Endothelial cell of umbilical vein (primary cell): Measurements from ENCODE around the gene PHF12. TPM values are rescaled to one million over a fixed set of nuclear protein-coding genes. Genes with fewer than 3 reads are reported as not detected.

Experiments
- BruUV-seq: library from RNA; stranded (reverse); fragments of 400-500 nt; replicated peaks from 2 replicates; lab custom pipeline; 2021; lab: Mats Ljungman, UMichigan
- CTCF ChIA-PET: fragments of 300-600, 350-600 bp; sonication (Branson Sonifier 250); formaldehyde crosslinking; loops from one replicate; lab custom pipeline; 2021; ENCODE audit warnings: antibody characterized with exemption, inconsistent platforms; lab: Charles Lee
- POLR2A ChIA-PET: fragments of 300-600, 350-600 bp; sonication (Branson Sonifier 250); formaldehyde crosslinking; loops from one replicate; lab custom pipeline; 2021; ENCODE audit warnings: antibody characterized with exemption, inconsistent platforms; lab: Charles Lee
- DNase-seq: peaks from one replicate; pipeline ENCODE4 v3.0.0-alpha.2; 2011; ENCODE audit warnings: low read depth, low spot score
- FAIRE-seq: peaks from 2 replicates; lab custom pipeline; 2011; peaks lifted over from hg19 to GRCh38; lab: Jason Lieb, UNC
- H2AFZ ChIP-seq: 2 replicates; pipeline ENCODE4 v1.6.0; 2012; ENCODE audit warnings: low read depth, low read length, control low read depth, inconsistent platforms
- H3K27ac ChIP-seq: 2 replicates; pipeline ENCODE4 v1.5.1; 2011; ENCODE audit warnings: low read depth, mild to moderate bottlenecking, control low read depth, low read length, moderate library complexity; ENCODE audit not compliant: insufficient read depth
- H3K27me3 ChIP-seq, 2 experiments: 2 replicates each; pipeline versions ENCODE4 v1.6.0 to v1.6.1; 2011; ENCODE audit warnings: low read length in 2 of 2, mixed read lengths in 1 of 2; ENCODE audit not compliant: control insufficient read depth in 2 of 2, insufficient read depth in 2 of 2
- H3K36me3 ChIP-seq, 2 experiments: 2 replicates in 1 of 2; 3 replicates in 1 of 2; pipeline ENCODE4 v1.5.1; 2011; ENCODE audit warnings: low read length in 2 of 2, mild to moderate bottlenecking in 1 of 2, moderate library complexity in 1 of 2; ENCODE audit not compliant: control insufficient read depth in 2 of 2, insufficient read depth in 2 of 2; ENCODE audit errors: extremely low read depth in 1 of 2
- H3K4me1 ChIP-seq: 3 replicates; pipeline ENCODE4 v1.5.1; 2011; ENCODE audit warnings: mild to moderate bottlenecking, low read length; ENCODE audit not compliant: control insufficient read depth, insufficient read depth; ENCODE audit errors: extremely low read depth
- H3K4me2 ChIP-seq: 2 replicates; pipeline ENCODE4 v1.6.1; 2011; ENCODE audit warnings: low read length, control low read depth, mixed read lengths; ENCODE audit not compliant: insufficient read depth
- H3K4me3 ChIP-seq, 3 experiments: fragments of 200-600 bp in 1 of 3; sonication (generic), shearing (Covaris generic) in 1 of 3; replicated peaks in 1 of 3; 2 replicates each; pipeline ENCODE4 v1.5.1; 2011 to 2016; ENCODE audit warnings: control low read depth in 3 of 3, low read length in 3 of 3, mild to moderate bottlenecking in 2 of 3, inconsistent platforms in 1 of 3, low read depth in 1 of 3, moderate library complexity in 1 of 3; ENCODE audit not compliant: insufficient read depth in 1 of 3
- H3K79me2 ChIP-seq: 2 replicates; pipeline ENCODE4 v1.6.0; 2012; ENCODE audit warnings: low read length, inconsistent platforms; ENCODE audit not compliant: control insufficient read depth, insufficient read depth
- H3K9ac ChIP-seq: replicated peaks from 2 replicates; pipeline ENCODE3; 2011; ENCODE audit warnings: low read length, control low read depth; ENCODE audit not compliant: insufficient read depth; ENCODE audit errors: extremely low read depth
- H3K9me1 ChIP-seq: replicated peaks from 3 replicates; pipeline ENCODE4 v1.6.0; 2011; ENCODE audit warnings: mild to moderate bottlenecking, low read length; ENCODE audit not compliant: control insufficient read depth, insufficient read depth; ENCODE audit errors: extremely low read depth
- H3K9me3 ChIP-seq: replicated peaks from 2 replicates; pipeline ENCODE4 v1.5.1; 2012; ENCODE audit warnings: low read length, inconsistent platforms; ENCODE audit not compliant: control insufficient read depth, insufficient read depth
- H4K20me1 ChIP-seq: replicated peaks from 2 replicates; pipeline ENCODE3; 2011; ENCODE audit warnings: mild to moderate bottlenecking, low read length; ENCODE audit not compliant: control insufficient read depth, insufficient read depth; ENCODE audit errors: extremely low read depth
- CTCF ChIP-seq, 2 donors: IDR thresholded peaks; 1 replicate in 1 of 2; 2 replicates in 1 of 2; pipeline ENCODE4 v1.5.1; 2011; ENCODE audit warnings: low read length in 2 of 2, mild to moderate bottlenecking in 2 of 2, moderate library complexity in 2 of 2, control low read depth in 1 of 2, inconsistent platforms in 1 of 2, low read depth in 1 of 2; ENCODE audit not compliant: insufficient read depth in 1 of 2; ENCODE audit errors: extremely low read depth in 1 of 2
- EZH2 ChIP-seq: IDR thresholded peaks from 2 replicates; pipeline ENCODE4 v1.6.1; 2012; ENCODE audit warnings: borderline replicate concordance, low read depth, mild to moderate bottlenecking, moderate library complexity, low read length, inconsistent platforms; ENCODE audit not compliant: severe bottlenecking
- FOS ChIP-seq: IDR thresholded peaks from 2 replicates; pipeline ENCODE4 v1.6.1; 2011; ENCODE audit warnings: mild to moderate bottlenecking, low read length, moderate library complexity, borderline replicate concordance; ENCODE audit not compliant: insufficient read depth
- GATA2 ChIP-seq: IDR thresholded peaks from 2 replicates; pipeline ENCODE4 v1.7.0; 2011; ENCODE audit warnings: low read depth, mild to moderate bottlenecking, moderate library complexity, mixed read lengths, low read length; ENCODE audit not compliant: insufficient read length, insufficient read depth
- JUN ChIP-seq: IDR thresholded peaks from 2 replicates; pipeline ENCODE4 v1.6.1; 2011; ENCODE audit warnings: borderline replicate concordance, low read depth; ENCODE audit not compliant: insufficient read length, insufficient read depth
- MAX ChIP-seq: IDR thresholded peaks from 2 replicates; pipeline ENCODE4 v1.6.1; 2011; ENCODE audit not compliant: insufficient read depth, insufficient read length
- MYC ChIP-seq: IDR thresholded peaks from one replicate; pipeline ENCODE4 v1.6.1; 2011; ENCODE audit warnings: mild to moderate bottlenecking, low read depth, low read length
- POLR2A ChIP-seq: IDR thresholded peaks from 2 replicates; pipeline ENCODE4 v1.6.1; 2012; ENCODE audit warnings: low read depth, mild to moderate bottlenecking, control low read depth, low read length
- POLR2AphosphoS5 ChIP-seq: IDR thresholded peaks from 2 replicates; pipeline ENCODE4 v1.6.1; 2012; ENCODE audit warnings: low read depth, mild to moderate bottlenecking, control low read depth, low read length, moderate library complexity; ENCODE audit not compliant: insufficient read depth
- dilution Hi-C: fragments of 300-500 bp; cut with MboI; formaldehyde crosslinking; loops from one replicate; pipeline ENCODE4 v1.15.0; 2019; ENCODE audit warnings: low sequenced_read_pairs; ENCODE audit not compliant: extremely low pct_ligation_motif_present
- intact Hi-C: fragments of 100-400 bp; cut with micrococcal nuclease; formaldehyde crosslinking; loops from one replicate; pipeline ENCODE4 v1.10.0; 2022
- polyA plus RNA-seq, 4 experiments: library from polyadenylated mRNA; depleted of rRNA in 3 of 4; stranded (reverse) in 3 of 4; unstranded in 1 of 4; fragments of >200 nt; gene quantifications; 2 replicates each; pipeline versions ENCODE4 v1.2.1 to v1.2.3, GENCODE V29; 2011 to 2012; ENCODE audit warnings: missing spikeins in 1 of 4
- total RNA-seq: library from RNA; stranded (reverse); gene quantifications from 2 replicates; pipeline ENCODE4 v1.2.3, GENCODE V29; 2021

Gene PHF12
- total and polyA plus RNA-seq, 2 donors (not counting 3 experiments of a cell fraction or from before 2014, with no cell fraction given): 26.6 to 44.2 TPM

- Histone ChIP-seq H3K27me3 (no peaks in the 10 kb centered on the region), H3K27ac (no peak overlapping the region), H3K36me3 (no peaks in the 10 kb centered on the region), H3K9me1 (no peaks in the 10 kb centered on the region), H2AFZ (no peak overlapping the region), H3K9ac (no peak overlapping the region), H3K79me2 (no peaks in the 10 kb centered on the region), H3K9me3 (no peaks in the 10 kb centered on the region), H3K4me3 (no peak overlapping the region), H3K4me2 (no peak overlapping the region), H4K20me1 (no peaks in the 10 kb centered on the region), H3K4me1 (peaks cover 5% of the 10 kb centered on the region)
- CTCF ChIA-PET: interaction anchor here (1.3 to 10.7 kb wide), 3 partner anchors 9 to 229 kb away, joined by 3 to 1079 read pairs (median 7); no protein-coding TSS in a partner anchor
- POLR2A ChIA-PET: interaction anchor here (0.7 kb wide), 1 partner anchor 321 kb away, joined by 3 read pairs; no protein-coding TSS in a partner anchor
- intact Hi-C loops: no loop called here
- BruUV-seq: no TSS peak
- FAIRE-seq: no peak
- TF ChIP-seq MAX (no peak), POLR2A (no peak), CTCF (IDR thresholded peaks at IDR 0.05; ENCODE audit: extremely low read depth in 1 of 2, insufficient read depth in 1 of 2, low read depth in 1 of 2, low read length in 2 of 2) (no peak), JUN (no peak), POLR2AphosphoS5 (no peak), GATA2 (no peak), EZH2 (no peak), FOS (no peak), MYC (no peak)
- dilution Hi-C loops: no loop called here
- DNase-seq: no peak
These were observed 4.8 kb upstream of the PHF12 start for GRCh38 chr17:28956112-28956511.
